Measurements from ENCODE around the gene OBSCN. TPM values are rescaled to one million over a fixed set of nuclear protein-coding genes. Genes with fewer than 3 reads are reported as not detected.

The OBSCN gene
- total RNA-seq, 2 donors from 2014 or later = 14.5 to 34.9 TPM

GRCh38 chr1:228261706-228262105, 53.9 kb downstream of the OBSCN start:
- no peaks in the 10 kb centered on the region for H3K36me3 ChIP-seq (replicated peaks in 1 of 2; ENCODE audit: insufficient read depth in 1 of 2, low read depth in 2 of 2)
- no peak for ATAC-seq
- no peaks in the 10 kb centered on the region for H3K27me3 ChIP-seq
- H3K4me1 ChIP-seq = no peaks in the 10 kb centered on the region
- no peak overlapping the region for H3K4me3 ChIP-seq
- DNase-seq = no peak
- H3K9me3 ChIP-seq = peaks cover 0 to 10% (median 0%) of the 10 kb centered on the region in 3 donors
- no peak for TF ChIP-seq POLR2A (IDR thresholded peaks at IDR 0.05)
- TF ChIP-seq, protein P1, sequence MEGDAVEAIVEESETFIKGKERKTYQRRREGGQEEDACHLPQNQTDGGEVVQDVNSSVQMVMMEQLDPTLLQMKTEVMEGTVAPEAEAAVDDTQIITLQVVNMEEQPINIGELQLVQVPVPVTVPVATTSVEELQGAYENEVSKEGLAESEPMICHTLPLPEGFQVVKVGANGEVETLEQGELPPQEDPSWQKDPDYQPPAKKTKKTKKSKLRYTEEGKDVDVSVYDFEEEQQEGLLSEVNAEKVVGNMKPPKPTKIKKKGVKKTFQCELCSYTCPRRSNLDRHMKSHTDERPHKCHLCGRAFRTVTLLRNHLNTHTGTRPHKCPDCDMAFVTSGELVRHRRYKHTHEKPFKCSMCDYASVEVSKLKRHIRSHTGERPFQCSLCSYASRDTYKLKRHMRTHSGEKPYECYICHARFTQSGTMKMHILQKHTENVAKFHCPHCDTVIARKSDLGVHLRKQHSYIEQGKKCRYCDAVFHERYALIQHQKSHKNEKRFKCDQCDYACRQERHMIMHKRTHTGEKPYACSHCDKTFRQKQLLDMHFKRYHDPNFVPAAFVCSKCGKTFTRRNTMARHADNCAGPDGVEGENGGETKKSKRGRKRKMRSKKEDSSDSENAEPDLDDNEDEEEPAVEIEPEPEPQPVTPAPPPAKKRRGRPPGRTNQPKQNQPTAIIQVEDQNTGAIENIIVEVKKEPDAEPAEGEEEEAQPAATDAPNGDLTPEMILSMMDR (IDR thresholded peaks at IDR 0.05) = no peak
- no peak overlapping the region for H3K27ac ChIP-seq
- intact Hi-C loops (cut with DNase I) = no loop called here
- WGBS, 2 donors = 53 to 66% methylated on average over 1 of the region's 1 CpG

- no peak for ATAC-seq
- WGBS, 2 donors = 93 to 100% methylated on average over 1 of the region's 1 CpG
Measured at GRCh38 chr1:228262475-228262874, 54.6 kb downstream of the OBSCN start.

GRCh38 chr1:228263636-228264035, 55.8 kb downstream of the OBSCN start:
- Histone ChIP-seq H3K27me3 (no peaks in the 10 kb centered on the region), H3K27ac (no peak overlapping the region), H3K4me1 (no peaks in the 10 kb centered on the region), H3K4me3 (no peak overlapping the region), H3K36me3 (replicated peaks in 1 of 2; ENCODE audit: insufficient read depth in 1 of 2, low read depth in 2 of 2) (no peaks in the 10 kb centered on the region), H3K9me3 (peaks cover 0 to 10% (median 0%) of the 10 kb centered on the region in 3 donors)
- WGBS, 2 donors = 92% methylated on average over 8 to 10 of the region's 10 CpGs
- ATAC-seq (no peak), DNase-seq (no peak)
- intact Hi-C loops (cut with DNase I) = no loop called here
- TF ChIP-seq POLR2A (IDR thresholded peaks at IDR 0.05) = no peak
- TF ChIP-seq, protein P1 (IDR thresholded peaks at IDR 0.05) = no peak

More at GRCh38 chr1:228262475-228262874, 54.6 kb downstream of the OBSCN start:
- TF ChIP-seq POLR2A (IDR thresholded peaks at IDR 0.05) = no peak
- TF ChIP-seq, protein P1 (IDR thresholded peaks at IDR 0.05) = no peak
- Histone ChIP-seq H3K27ac (no peak overlapping the region), H3K9me3 (peaks cover 0 to 10% (median 0%) of the 10 kb centered on the region in 3 donors), H3K36me3 (replicated peaks in 1 of 2; ENCODE audit: insufficient read depth in 1 of 2, low read depth in 2 of 2) (no peaks in the 10 kb centered on the region), H3K4me1 (no peaks in the 10 kb centered on the region), H3K27me3 (no peaks in the 10 kb centered on the region), H3K4me3 (no peak overlapping the region)
- intact Hi-C loops (cut with DNase I) = no loop called here
- no peak for DNase-seq

DNA sequence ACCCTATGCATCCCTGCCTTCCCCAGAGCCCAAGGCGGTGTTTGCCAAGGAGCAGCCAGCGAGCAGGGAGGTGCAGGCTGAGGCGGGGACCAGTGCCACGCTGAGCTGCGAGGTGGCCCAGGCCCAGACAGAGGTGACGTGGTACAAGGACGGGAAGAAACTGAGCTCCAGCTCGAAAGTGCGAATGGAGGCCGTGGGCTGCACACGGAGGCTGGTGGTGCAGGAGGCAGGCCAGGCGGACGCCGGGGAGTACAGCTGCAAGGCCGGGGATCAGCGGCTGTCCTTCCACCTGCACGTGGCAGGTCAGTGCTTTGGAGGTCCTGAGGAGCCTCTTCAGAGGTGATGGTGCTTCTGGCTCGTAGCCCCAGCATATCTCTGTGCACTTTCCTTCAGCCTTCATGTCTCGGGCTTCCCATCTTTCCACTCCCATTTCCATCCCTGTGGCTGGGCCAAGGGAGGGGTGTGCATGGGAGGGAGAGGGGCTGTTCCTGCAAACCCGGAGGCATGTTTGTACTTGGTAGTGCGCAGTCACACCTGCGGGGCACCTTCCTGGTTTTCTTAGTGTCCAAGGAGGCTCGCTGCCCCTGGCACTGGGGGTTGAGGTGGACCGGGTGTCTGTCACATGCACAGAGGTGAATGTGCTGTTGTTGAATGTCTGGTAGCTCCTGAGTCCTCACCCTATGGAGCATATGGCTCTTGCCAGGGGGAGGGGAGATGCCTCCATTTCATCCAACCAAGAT, 56.4 kb downstream of the OBSCN start:
- Histone ChIP-seq H3K9me3 (peaks cover 0 to 10% (median 0%) of the 10 kb centered on the region in 3 donors), H3K27ac (no peak overlapping the region), H3K36me3 (replicated peaks in 1 of 2; ENCODE audit: insufficient read depth in 1 of 2, low read depth in 2 of 2) (no peaks in the 10 kb centered on the region), H3K27me3 (no peaks in the 10 kb centered on the region), H3K4me1 (no peaks in the 10 kb centered on the region), H3K4me3 (no peak overlapping the region)
- intact Hi-C loops (cut with DNase I) = no loop called here
- WGBS, 2 donors = 89 to 91% methylated on average over 22 to 24 of the region's 24 CpGs
- ATAC-seq = no peak
- no peak for TF ChIP-seq POLR2A (IDR thresholded peaks at IDR 0.05)
- TF ChIP-seq, protein P1 (IDR thresholded peaks at IDR 0.05) = no peak
- no peak for DNase-seq

DNA sequence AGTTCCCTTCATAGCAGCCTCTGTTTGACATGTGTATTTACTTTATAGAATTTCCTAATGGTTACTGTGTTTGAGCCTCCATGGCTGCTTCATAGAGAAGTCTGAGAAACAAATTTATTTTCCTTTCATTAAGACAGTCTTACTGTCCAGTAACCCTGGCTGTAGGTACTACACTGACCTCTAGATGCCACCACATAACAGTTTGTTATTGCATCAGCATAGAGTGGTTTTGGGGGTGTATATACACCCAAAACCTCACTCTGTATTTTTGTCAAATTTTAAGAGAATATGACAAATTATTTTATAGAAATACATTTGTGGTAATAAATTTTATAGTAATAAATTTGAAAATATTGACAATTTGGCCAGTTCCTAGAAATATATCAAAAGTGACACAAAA, 57.3 kb downstream of the OBSCN start:
- no peak overlapping the region for H3K27ac ChIP-seq
- DNase-seq = no peak
- ATAC-seq = no peak
- no peaks in the 10 kb centered on the region for H3K27me3 ChIP-seq
- H3K9me3 ChIP-seq = peaks cover 0 to 10% (median 0%) of the 10 kb centered on the region in 3 donors
- TF ChIP-seq, protein P1 (IDR thresholded peaks at IDR 0.05) = peak in 2 of 7 experiments; percentile 8 to 24
- TF ChIP-seq POLR2A (IDR thresholded peaks at IDR 0.05) = no peak
- H3K36me3 ChIP-seq (replicated peaks in 1 of 2; ENCODE audit: insufficient read depth in 1 of 2, low read depth in 2 of 2) = no peaks in the 10 kb centered on the region
- intact Hi-C loops (cut with DNase I) = no loop called here
- no peak overlapping the region for H3K4me3 ChIP-seq
- H3K4me1 ChIP-seq = no peaks in the 10 kb centered on the region
